DOHH2 (cell line): ENCODE measurements around the gene GATM.

Source experiments
- EZH2phosphoT487 ChIP-seq: fragments of 200-600 bp; sonication (generic); IDR thresholded peaks from 2 replicates; pipeline ENCODE4 v1.6.1; 2017; ENCODE audit warnings: borderline replicate concordance, mild to moderate bottlenecking, antibody characterized with exemption, low read length, moderate library complexity, mixed read lengths
- TF ChIP-seq, protein P1 (sequence below): fragments of 200-600 bp; sonication (generic); IDR thresholded peaks from one replicate; pipeline ENCODE4 v1.5.1; 2014; ENCODE audit warnings: antibody characterized with exemption, mild to moderate bottlenecking, low read depth, low read length; ENCODE audit not compliant: poor library complexity, severe bottlenecking

DNA sequence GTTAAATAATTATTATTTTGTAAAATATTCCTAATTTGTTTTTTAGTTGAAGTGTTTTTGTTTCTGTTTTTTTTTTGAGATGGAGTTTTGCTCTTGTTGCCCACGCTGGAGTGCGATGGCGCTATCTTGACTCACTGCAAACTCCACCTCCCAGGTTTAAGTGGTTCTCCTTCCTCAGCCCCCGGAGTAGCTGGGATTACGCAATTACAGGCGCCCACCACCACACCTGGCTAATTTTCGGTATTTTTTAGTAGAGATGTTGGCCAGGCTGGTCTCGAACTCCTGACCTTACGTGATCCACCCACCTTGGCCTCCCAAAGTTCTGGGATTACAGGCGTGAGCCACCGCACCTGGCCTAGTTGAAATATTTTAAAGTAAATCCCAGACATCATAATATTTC lies 48.7 kb upstream of the GATM start:
- TF ChIP-seq, protein P1, sequence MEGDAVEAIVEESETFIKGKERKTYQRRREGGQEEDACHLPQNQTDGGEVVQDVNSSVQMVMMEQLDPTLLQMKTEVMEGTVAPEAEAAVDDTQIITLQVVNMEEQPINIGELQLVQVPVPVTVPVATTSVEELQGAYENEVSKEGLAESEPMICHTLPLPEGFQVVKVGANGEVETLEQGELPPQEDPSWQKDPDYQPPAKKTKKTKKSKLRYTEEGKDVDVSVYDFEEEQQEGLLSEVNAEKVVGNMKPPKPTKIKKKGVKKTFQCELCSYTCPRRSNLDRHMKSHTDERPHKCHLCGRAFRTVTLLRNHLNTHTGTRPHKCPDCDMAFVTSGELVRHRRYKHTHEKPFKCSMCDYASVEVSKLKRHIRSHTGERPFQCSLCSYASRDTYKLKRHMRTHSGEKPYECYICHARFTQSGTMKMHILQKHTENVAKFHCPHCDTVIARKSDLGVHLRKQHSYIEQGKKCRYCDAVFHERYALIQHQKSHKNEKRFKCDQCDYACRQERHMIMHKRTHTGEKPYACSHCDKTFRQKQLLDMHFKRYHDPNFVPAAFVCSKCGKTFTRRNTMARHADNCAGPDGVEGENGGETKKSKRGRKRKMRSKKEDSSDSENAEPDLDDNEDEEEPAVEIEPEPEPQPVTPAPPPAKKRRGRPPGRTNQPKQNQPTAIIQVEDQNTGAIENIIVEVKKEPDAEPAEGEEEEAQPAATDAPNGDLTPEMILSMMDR: no peak
- TF ChIP-seq EZH2phosphoT487: no peak
